ENCODE measurements around the gene GALNT18.

GALNT18 gene

GRCh38 chr11:11409901-11410300, 211.9 kb downstream of the GALNT18 start:
- peaks cover 4% of the 10 kb centered on the region for H3K27me3 Mint-ChIP-seq
- H3K27ac Mint-ChIP-seq, result no peak overlapping the region
- H3K4me3 Mint-ChIP-seq, result no peak overlapping the region
- no peaks in the 10 kb centered on the region for H3K4me1 Mint-ChIP-seq
- no peaks in the 10 kb centered on the region for H3K36me3 Mint-ChIP-seq
- no peaks in the 10 kb centered on the region for H3K9me3 Mint-ChIP-seq

GRCh38 chr11:11409224-11409623, 212.6 kb downstream of the GALNT18 start:
- Mint-ChIP-seq H3K4me1 (no peaks in the 10 kb centered on the region), H3K9me3 (no peaks in the 10 kb centered on the region), H3K27me3 (peaks cover 4% of the 10 kb centered on the region), H3K36me3 (no peaks in the 10 kb centered on the region), H3K4me3 (no peak overlapping the region), H3K27ac (no peak overlapping the region)

GRCh38 chr11:11408436-11409221, 213.2 kb downstream of the GALNT18 start:
- H3K27ac Mint-ChIP-seq, result no peak overlapping the region
- no peaks in the 10 kb centered on the region for H3K36me3 Mint-ChIP-seq
- no peaks in the 10 kb centered on the region for H3K9me3 Mint-ChIP-seq
- no peak overlapping the region for H3K4me3 Mint-ChIP-seq
- no peaks in the 10 kb centered on the region for H3K4me1 Mint-ChIP-seq
- H3K27me3 Mint-ChIP-seq, result peaks cover 6% of the 10 kb centered on the region

GRCh38 chr11:11407763-11408084, 214.1 kb downstream of the GALNT18 start:
- H3K27me3 Mint-ChIP-seq, result peaks cover 6% of the 10 kb centered on the region
- H3K4me3 Mint-ChIP-seq, result no peak overlapping the region
- H3K9me3 Mint-ChIP-seq, result no peaks in the 10 kb centered on the region
- H3K27ac Mint-ChIP-seq, result no peak overlapping the region
- H3K36me3 Mint-ChIP-seq, result no peaks in the 10 kb centered on the region
- no peaks in the 10 kb centered on the region for H3K4me1 Mint-ChIP-seq

GRCh38 chr11:11407065-11407762, 214.6 kb downstream of the GALNT18 start:
- peaks cover 6% of the 10 kb centered on the region for H3K27me3 Mint-ChIP-seq
- no peaks in the 10 kb centered on the region for H3K4me1 Mint-ChIP-seq
- no peaks in the 10 kb centered on the region for H3K9me3 Mint-ChIP-seq
- no peak overlapping the region for H3K27ac Mint-ChIP-seq
- H3K4me3 Mint-ChIP-seq, result no peak overlapping the region
- no peaks in the 10 kb centered on the region for H3K36me3 Mint-ChIP-seq

- Mint-ChIP-seq H3K9me3 (no peaks in the 10 kb centered on the region), H3K36me3 (no peaks in the 10 kb centered on the region), H3K4me1 (no peaks in the 10 kb centered on the region), H3K27ac (no peak overlapping the region), H3K4me3 (no peak overlapping the region), H3K27me3 (peaks cover 6% of the 10 kb centered on the region)
Measured at GRCh38 chr11:11406652-11407051, 215.2 kb downstream of the GALNT18 start.

- Mint-ChIP-seq H3K4me1 (no peaks in the 10 kb centered on the region), H3K9me3 (no peaks in the 10 kb centered on the region), H3K27me3 (peaks cover 6% of the 10 kb centered on the region), H3K27ac (no peak overlapping the region), H3K36me3 (no peaks in the 10 kb centered on the region), H3K4me3 (no peak overlapping the region)
Measured at GRCh38 chr11:11403763-11404725, 217.8 kb downstream of the GALNT18 start.

GRCh38 chr11:11401960-11402535, 219.8 kb downstream of the GALNT18 start:
- no peak overlapping the region for H3K4me3 Mint-ChIP-seq

GRCh38 chr11:11400635-11401232, 221.1 kb downstream of the GALNT18 start:
- Mint-ChIP-seq H3K9me3 (no peaks in the 10 kb centered on the region), H3K36me3 (no peaks in the 10 kb centered on the region), H3K4me3 (no peak overlapping the region), H3K4me1 (no peaks in the 10 kb centered on the region), H3K27ac (no peak overlapping the region), H3K27me3 (peaks cover 6% of the 10 kb centered on the region)

More at GRCh38 chr11:11401960-11402535, 219.8 kb downstream of the GALNT18 start:
- H3K4me1 Mint-ChIP-seq, result no peaks in the 10 kb centered on the region
- no peaks in the 10 kb centered on the region for H3K9me3 Mint-ChIP-seq
- H3K36me3 Mint-ChIP-seq, result no peaks in the 10 kb centered on the region
- no peak overlapping the region for H3K27ac Mint-ChIP-seq
- peaks cover 4% of the 10 kb centered on the region for H3K27me3 Mint-ChIP-seq

- H3K27me3 Mint-ChIP-seq, result peaks cover 4% of the 10 kb centered on the region
- no peaks in the 10 kb centered on the region for H3K4me1 Mint-ChIP-seq
- no peaks in the 10 kb centered on the region for H3K9me3 Mint-ChIP-seq
- no peak overlapping the region for H3K27ac Mint-ChIP-seq
- H3K36me3 Mint-ChIP-seq, result no peaks in the 10 kb centered on the region
- H3K4me3 Mint-ChIP-seq, result no peak overlapping the region
Measured at GRCh38 chr11:11400121-11400520, 221.7 kb downstream of the GALNT18 start.

GRCh38 chr11:11397781-11398180, 224.0 kb downstream of the GALNT18 start:
- Mint-ChIP-seq H3K36me3 (no peaks in the 10 kb centered on the region), H3K27ac (no peak overlapping the region), H3K4me3 (no peak overlapping the region), H3K27me3 (peaks cover 1% of the 10 kb centered on the region), H3K4me1 (no peaks in the 10 kb centered on the region), H3K9me3 (no peaks in the 10 kb centered on the region)

GRCh38 chr11:11397036-11397415, 224.8 kb downstream of the GALNT18 start:
- Mint-ChIP-seq H3K4me1 (no peaks in the 10 kb centered on the region), H3K27me3 (peaks cover 1% of the 10 kb centered on the region), H3K9me3 (no peaks in the 10 kb centered on the region), H3K36me3 (no peaks in the 10 kb centered on the region), H3K4me3 (no peak overlapping the region), H3K27ac (no peak overlapping the region)

- Mint-ChIP-seq H3K9me3 (no peaks in the 10 kb centered on the region), H3K27ac (no peak overlapping the region), H3K4me1 (no peaks in the 10 kb centered on the region), H3K4me3 (no peak overlapping the region), H3K36me3 (no peaks in the 10 kb centered on the region), H3K27me3 (peaks cover 1% of the 10 kb centered on the region)
Measured at GRCh38 chr11:11396301-11397035, 225.3 kb downstream of the GALNT18 start.

- H3K27ac Mint-ChIP-seq, result no peak overlapping the region
- H3K9me3 Mint-ChIP-seq, result no peaks in the 10 kb centered on the region
- H3K4me3 Mint-ChIP-seq, result no peak overlapping the region
- H3K4me1 Mint-ChIP-seq, result no peaks in the 10 kb centered on the region
- peaks cover 1% of the 10 kb centered on the region for H3K27me3 Mint-ChIP-seq
- no peaks in the 10 kb centered on the region for H3K36me3 Mint-ChIP-seq
Measured at GRCh38 chr11:11395126-11395525, 226.7 kb downstream of the GALNT18 start.

Data from activated naive CD4-positive, alpha-beta T cell treated with anti-CD3 and anti-CD28 coated beads, Interleukin-2, amount 50 U/mL, for 24 hours (primary cell).